Cardiac fibroblast (primary cell): ENCODE results near the gene RPN1.

ENCODE experiments used
- DNase-seq, 2 donors: peaks; one replicate each; pipeline versions ENCODE4 v3.0.0 to v3.0.0-alpha.2; 2010; ENCODE audit warnings: low read depth in 2 of 2
- H3K4me3 ChIP-seq, 2 donors: replicated peaks in 1 of 2; 1 replicate in 1 of 2; 2 replicates in 1 of 2; pipeline ENCODE4 v1.5.1; 2011; ENCODE audit warnings: low read depth in 2 of 2, low read length in 2 of 2, mild to moderate bottlenecking in 2 of 2, moderate library complexity in 1 of 2
- TF ChIP-seq, protein P1 (sequence below): IDR thresholded peaks from one replicate; pipeline ENCODE4 v1.5.1; 2011; ENCODE audit warnings: low read depth, mild to moderate bottlenecking, low read length, inconsistent platforms

The RPN1 gene

DNA sequence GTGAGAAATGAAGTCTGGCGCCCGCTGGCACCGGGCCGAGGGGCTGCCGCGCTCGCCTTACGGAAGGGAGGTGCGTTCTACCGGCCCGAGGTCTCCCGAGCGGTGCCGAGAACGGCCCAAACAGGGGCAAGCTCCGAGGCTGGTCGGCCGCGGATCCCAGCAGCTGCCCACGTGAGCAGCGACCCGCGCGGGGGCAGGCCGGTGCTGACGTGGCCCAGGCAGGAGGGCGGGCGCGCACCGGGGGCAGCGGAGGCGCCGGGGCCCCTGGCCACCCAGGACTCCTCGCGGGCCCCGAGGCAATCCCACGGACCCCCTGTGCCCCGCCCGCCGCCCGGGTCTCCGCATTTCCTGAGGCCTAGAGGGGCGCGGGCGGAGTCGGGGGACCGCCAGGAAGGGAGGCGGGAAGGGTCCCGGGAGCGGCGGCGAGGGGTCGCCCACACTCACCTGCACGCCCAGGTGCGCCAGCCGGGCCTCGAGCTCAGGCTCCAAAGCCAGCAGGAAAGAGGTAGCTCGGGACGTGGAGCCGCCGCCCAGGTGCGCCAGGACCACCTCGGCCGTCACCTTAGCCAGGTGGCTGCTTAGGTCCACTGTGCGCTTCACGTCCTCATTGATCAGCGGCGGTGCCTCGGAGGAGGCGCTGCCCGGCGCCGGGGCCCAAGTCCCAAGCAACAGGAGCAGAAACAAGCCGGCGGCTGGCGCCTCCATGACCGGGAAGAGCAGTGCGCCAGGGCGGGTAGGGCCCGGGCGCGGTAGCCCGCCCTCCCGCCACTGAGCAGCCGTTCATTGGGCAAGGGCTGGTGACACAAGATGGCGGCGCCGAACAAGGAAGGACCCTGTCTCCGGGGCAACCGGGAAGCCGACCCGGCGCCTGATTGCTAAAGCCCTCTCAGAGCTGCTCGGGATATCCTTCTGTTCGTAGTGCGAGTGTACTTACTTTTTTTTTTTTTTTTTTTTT lies at the start of gene RPN1:
Gene RPN1 (minus strand): TSS at position 723 of the 955 bp plus-strand sequence. CDS start 18 bp downstream, at position 705.
- TF ChIP-seq, protein P1, sequence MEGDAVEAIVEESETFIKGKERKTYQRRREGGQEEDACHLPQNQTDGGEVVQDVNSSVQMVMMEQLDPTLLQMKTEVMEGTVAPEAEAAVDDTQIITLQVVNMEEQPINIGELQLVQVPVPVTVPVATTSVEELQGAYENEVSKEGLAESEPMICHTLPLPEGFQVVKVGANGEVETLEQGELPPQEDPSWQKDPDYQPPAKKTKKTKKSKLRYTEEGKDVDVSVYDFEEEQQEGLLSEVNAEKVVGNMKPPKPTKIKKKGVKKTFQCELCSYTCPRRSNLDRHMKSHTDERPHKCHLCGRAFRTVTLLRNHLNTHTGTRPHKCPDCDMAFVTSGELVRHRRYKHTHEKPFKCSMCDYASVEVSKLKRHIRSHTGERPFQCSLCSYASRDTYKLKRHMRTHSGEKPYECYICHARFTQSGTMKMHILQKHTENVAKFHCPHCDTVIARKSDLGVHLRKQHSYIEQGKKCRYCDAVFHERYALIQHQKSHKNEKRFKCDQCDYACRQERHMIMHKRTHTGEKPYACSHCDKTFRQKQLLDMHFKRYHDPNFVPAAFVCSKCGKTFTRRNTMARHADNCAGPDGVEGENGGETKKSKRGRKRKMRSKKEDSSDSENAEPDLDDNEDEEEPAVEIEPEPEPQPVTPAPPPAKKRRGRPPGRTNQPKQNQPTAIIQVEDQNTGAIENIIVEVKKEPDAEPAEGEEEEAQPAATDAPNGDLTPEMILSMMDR: no peak
- peak; percentile 95 to 96 for DNase-seq
- H3K4me3 ChIP-seq: peak within 1 kb of the TSS; percentile 100

DNA sequence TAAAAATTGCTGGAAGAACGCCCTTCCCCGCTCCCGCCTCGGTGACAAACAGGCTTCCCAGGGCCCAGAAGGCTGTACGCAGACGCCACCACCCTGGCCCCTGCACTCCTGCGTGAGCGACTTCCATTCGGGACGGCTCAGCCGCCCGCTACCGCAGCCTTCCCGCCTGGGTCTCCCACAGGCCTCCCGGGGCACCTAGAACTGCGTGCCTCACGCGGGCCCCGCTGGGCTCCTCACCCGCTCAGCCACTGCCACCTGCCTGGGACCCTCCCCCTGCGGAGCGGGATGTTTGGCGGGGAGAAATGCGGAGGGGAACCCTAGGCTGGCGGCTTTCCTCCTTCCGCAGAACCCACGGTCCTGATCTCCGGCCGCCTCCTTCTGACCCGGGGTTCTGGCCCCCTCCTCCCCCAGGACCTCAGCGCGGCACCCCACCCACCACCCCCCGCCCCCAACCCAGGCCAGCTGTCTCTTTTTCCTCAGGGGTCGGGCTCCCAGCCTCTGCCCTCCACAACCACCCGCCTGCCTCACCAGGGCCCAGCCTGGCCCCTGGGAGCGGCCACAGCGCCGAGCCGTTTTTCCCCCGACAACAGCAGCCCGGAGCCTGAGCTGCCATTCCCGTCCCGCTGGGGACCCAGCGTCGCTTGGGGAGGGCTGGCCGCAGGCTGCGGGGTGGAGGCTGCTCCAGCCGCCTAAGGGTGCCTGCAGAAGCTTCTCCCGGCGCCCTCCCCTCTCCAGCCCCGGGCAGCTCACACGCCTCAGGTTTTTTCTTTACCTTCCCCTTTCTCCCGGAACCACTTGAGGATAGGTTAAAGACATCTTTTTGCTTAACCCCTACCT lies 47.8 kb upstream of the RPN1 start:
- H3K4me3 ChIP-seq: peak overlapping the region; percentile 46 to 51

DNA sequence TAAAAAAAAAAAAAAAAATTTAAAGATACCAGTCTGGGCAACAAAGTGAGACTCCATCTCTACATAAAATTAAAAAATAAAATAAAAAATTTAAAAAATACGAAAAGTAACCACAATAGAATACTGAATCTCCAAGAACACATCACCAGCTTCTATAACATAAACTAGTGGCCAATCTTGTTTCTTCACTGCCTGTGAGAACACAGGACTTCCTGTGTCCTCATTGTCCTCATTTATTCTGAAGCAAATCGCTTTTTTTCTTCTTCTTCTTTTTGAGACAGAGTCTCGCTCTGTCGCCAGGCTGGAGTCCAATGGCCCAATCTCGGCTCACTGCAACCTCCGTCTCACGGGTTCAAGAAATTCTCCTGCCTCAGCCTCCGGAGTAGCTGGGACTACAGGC lies 46.7 kb upstream of the RPN1 start:
- no peak overlapping the region for H3K4me3 ChIP-seq
- DNase-seq: no peak
- TF ChIP-seq, protein P1: no peak

More for the DNA sequence above, 47.8 kb upstream of the RPN1 start:
- DNase-seq: peak in 1 of 2 donors; percentile 22
- TF ChIP-seq, protein P1: no peak

DNA sequence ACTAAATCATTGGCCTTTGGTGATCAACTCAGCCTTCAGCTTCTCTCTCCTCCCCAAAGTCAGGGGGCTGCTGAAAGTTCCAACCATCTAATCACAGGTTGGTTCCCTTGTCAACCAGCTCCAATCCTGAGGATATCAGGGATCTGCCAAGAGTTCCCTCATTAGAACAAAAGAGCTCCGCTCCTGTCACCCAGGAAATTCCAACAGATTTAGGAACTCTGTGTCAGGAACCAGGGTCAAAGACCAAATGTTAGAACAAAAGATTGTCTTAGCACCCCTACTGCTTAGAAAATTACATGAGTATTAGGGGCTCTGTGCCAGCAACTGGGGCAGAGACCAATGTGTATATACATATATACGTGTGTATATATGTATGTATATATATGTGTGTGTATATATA lies 43.1 kb upstream of the RPN1 start:
- no peak for DNase-seq
- no peak overlapping the region for H3K4me3 ChIP-seq
- TF ChIP-seq, protein P1: no peak

DNA sequence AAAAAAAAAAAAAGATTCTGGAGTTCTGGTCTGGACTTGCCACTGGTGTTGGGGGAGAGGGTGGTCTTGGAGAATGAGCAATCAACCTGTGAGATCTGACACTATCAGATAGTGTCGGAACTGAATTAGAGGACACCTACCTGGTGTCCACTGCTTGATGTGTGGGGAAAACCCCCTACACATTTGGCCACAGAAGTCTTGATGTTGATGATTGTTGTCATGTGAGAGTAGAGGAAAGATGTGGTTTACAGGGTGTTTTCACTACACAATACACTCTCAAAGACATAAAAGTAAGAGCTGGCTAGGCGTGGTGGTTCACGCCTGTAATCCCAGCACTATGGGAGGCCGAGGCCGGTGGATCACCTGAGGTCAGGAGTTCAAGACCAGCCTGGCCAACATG lies 38.4 kb upstream of the RPN1 start:
- DNase-seq: no peak
- H3K4me3 ChIP-seq: no peak overlapping the region
- TF ChIP-seq, protein P1: no peak

DNA sequence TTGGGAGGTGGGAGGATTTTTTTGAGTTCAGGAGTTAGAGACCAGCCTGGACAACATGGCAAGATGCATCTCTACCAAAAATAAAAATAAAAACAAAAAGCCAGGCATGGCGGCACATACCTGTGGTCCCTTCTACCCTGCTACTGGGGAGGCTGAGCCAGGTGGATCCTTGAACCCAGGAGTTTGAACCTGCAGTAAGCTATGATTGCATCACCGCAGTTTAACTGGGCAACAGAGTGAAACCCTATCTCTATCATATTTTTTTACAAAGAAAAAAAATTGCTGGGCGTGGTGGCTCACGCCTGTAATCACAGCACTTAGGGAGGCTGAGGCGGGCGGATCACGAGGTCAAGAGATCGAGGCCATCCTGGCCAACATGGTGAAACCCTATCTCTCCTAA lies 35.8 kb upstream of the RPN1 start:
- H3K4me3 ChIP-seq: no peak overlapping the region
- TF ChIP-seq, protein P1: no peak
- DNase-seq: no peak
